ENCODE data around the gene PLLP.

GRCh38 chr16:57303021-57303909, 18.8 kb upstream of the PLLP start:
- TF ChIP-seq CTCF (conservative IDR thresholded peaks at IDR 0.05; ENCODE audit: low read depth in 2 of 2) (no peak), EZH2 (IDR thresholded peaks at IDR 0.05; ENCODE audit: low read depth, unreplicated experiment) (no peak)

Data from GM23338 (cell line).